Femur (tissue), 1 donor: Measurements from ENCODE around the gene WBP2NL.

Experiments
- DNase-seq: peaks from one replicate; pipeline ENCODE4 v3.0.0-alpha.2; 2017

WBP2NL gene

DNA sequence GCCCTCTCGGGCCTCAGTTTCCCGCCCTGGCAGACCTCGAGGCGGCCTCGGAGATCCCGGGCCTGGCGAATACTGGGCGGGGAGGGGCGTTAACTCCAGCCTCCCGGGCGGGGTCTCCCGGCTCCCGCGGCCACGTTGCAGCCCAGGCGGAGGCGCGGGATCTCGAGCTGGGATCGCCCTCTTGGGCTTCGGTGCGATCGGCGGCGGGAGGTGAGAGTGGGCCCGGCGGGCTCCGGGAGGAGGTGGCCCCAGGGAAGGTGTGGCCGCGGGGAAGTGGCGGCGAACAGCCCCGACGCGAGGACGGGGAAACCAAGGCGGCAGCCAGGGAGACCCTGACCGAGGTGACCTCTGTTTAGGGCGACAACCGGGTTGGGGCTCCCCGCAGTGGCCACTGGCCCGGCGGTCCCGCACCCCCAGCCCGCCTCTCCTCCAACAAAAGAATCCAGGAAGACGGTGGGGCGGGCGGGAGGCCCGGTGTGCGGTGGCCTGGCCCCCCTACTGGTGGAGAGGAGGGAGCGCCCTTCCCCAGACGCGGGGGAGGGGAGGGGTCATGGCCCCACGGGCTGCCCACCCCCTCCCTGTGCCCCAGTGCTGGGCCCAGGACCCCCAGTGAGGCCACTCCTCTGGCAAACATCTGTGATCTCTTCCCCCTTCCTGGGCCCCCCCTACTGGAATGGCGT lies 75.7 kb downstream of the WBP2NL start, which contains the start of gene PHETA2:
Gene PHETA2, plus strand, starts transcription at position 117 of the 680 bp plus-strand sequence. CDS start 3,046 bp downstream, outside the sequence.
- DNase-seq = peak; percentile 81

DNA sequence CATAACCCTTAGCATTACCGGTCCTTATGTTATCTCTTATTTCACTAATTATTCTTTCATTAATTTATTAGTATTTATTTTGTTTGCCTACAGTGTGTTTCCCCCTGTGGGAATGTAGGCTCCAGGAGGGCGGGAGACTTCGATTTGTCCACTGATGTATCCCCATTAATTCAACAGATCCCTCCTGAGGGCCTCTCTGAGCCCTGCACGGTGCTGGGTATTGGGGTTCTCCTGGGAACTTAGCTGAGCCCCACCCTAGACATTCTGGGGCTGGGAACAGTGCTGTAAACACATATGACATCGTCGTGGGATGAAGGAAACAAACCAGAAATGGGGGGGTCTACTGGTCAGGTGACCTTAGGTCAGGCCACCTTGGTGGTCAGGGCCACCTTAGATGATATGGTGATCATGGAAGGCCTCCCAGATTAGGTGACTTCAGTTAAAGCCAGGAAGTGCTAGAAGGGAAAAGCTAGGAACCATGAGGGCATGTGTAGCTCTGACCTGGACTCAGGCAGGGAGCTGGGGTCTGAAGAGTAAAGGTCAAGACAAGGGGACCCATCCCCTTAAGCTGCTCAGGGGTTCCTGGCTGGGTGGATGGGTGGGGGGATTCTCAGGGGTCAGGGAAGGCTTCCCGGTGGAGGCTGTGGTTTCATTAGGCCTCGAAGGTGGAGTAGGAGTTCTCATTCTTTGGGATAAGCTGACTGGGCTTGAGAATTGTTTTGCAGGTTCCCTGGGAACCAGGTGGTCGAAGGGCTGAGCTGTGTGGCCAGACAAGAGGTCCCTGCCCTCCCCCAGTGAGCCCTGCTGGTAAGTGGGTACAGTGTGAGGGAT lies 76.5 kb downstream of the WBP2NL start:
- no peak for DNase-seq

GRCh38 chr22:42076764-42077485 lies 78.3 kb downstream of the WBP2NL start:
- no peak for DNase-seq

DNA sequence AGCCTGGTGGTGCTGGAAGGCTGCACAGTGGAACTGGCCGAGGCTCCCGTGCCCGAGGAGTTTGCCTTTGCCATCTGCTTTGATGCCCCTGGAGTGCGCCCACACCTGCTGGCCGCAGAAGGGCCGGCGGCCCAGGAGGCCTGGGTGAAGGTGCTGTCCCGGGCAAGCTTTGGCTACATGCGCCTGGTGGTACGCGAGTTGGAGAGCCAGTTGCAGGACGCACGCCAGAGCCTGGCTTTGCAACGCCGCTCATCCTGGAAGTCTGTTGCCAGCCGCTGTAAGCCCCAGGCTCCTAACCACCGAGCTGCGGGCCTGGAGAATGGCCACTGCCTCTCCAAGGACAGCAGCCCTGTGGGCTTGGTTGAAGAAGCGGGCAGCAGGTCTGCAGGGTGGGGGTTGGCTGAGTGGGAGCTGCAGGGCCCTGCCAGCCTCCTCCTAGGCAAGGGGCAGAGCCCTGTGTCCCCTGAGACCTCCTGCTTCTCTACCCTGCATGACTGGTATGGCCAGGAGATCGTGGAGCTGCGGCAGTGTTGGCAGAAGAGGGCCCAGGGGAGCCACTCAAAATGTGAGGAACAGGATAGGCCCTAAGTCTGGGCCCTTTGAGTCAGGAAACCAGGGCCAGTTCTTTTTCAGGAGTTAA lies 79.0 kb downstream of the WBP2NL start:
- no peak for DNase-seq
